Purkinje cell (primary cell): Measurements from ENCODE around the gene LRRC10. TPM values are rescaled to one million over a fixed set of nuclear protein-coding genes. Genes with fewer than 3 reads are reported as not detected.

Source experiments
- polyA plus RNA-seq: library from polyadenylated mRNA; unstranded; fragments of >200 nt; fragmentation: Nextera tagmentation; gene quantifications from 2 replicates; pipeline ENCODE4 v1.2.1, GENCODE V29; 2014

Gene LRRC10, protein sequence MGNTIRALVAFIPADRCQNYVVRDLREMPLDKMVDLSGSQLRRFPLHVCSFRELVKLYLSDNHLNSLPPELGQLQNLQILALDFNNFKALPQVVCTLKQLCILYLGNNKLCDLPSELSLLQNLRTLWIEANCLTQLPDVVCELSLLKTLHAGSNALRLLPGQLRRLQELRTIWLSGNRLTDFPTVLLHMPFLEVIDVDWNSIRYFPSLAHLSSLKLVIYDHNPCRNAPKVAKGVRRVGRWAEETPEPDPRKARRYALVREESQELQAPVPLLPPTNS
- polyA plus RNA-seq: not detected in 2 replicates

DNA sequence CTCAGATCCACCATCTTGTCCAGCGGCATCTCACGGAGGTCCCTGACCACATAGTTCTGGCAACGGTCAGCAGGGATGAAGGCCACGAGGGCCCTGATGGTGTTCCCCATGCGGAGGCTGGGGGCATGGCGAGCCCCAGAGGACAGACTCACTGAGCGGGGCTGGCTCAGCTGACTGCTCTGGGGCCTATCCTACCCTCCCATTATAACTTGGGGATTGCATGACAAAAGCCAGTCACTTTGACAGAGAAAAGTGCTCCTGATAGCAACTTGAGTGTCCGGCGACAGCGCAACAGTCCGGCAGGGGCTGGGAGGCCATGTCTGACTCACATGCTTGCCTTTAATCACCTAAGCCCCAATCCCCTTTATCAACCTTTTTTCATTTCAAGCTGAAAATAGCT lies at the start of gene LRRC10:
LRRC10 (minus strand) TSS at position 179 of the 400 bp plus-strand sequence; CDS start at position 110, 69 bp downstream.

DNA sequence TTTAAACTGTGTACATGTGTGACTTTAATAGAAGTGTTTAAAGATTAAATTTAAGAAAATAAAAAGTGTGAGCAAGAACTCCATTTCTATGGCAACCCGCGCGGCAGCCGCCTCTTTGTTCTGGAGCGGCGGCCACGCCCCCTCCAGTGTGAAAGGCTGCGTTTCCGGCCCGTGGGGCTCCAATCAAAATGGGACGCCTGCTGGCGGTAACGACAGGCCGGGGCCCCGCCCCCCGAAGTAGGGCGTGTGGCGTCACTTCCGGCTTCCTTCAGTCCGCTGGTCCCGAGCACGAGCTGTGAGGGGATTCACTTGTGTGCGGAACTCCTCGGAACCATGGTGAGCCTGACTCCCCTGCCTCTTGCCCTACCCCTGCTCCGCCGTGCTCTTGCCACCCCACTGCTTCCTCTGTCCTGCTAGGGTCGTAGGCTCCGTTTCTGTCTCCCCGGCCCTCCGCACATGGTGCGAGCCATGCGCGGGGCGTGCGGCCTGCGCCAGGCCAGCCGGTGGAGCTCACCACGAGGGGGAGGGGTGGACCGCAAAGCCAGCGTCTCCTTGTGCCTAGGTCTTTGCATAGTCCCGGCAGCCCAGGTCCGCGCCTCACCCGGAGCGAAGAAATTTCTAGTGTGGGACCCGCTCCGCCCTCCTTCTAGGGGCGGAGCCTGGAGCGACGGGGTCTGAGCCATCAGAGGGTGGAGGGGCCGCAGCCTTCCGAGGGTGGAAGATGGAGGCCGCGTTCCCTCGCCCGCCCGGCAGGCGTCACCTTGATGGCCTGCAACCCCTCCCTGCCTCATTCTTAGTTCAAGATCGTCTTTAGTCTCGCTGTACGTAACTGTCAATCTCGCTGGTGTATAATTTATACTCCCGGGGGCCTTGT lies 25.3 kb downstream of the LRRC10 start, which contains the start of gene CCT2:
CCT2 (plus strand) TSS at position 271 of the 874 bp plus-strand sequence; CDS start at position 334, 63 bp downstream.

Other genes with a start within 250 kb of the LRRC10 start
- 10.0 and 10.1 TPM in 2 replicates for gene FRS2, start 140.5 kb downstream of the LRRC10 start, polyA plus RNA-seq
- 180 and 208 TPM in 2 replicates for gene CCT2, start 25.4 kb downstream of the LRRC10 start, polyA plus RNA-seq
- not detected in 2 replicates for gene BEST3, start 88.4 kb upstream of the LRRC10 start, polyA plus RNA-seq
- gene RAB3IP, start 128.0 kb upstream of the LRRC10 start, polyA plus RNA-seq: 26.9 and 35.4 TPM in 2 replicates
- 0.24 TPM in 1 of 2 replicates, not detected in the other for gene MYRFL, start 214.3 kb upstream of the LRRC10 start, polyA plus RNA-seq